ENCODE measurements around the gene RIF1. TPM values are rescaled to one million over a fixed set of nuclear protein-coding genes. Genes with fewer than 3 reads are reported as not detected.

RIF1 gene
- total RNA-seq, 1 experiment from 2014 or later, result 40.4 TPM

GRCh38 chr2:151438506-151438905, 28.8 kb downstream of the RIF1 start:
- Histone ChIP-seq H3K9me2 (replicated peaks; ENCODE audit: insufficient read depth, low read length) (no peaks in the 10 kb centered on the region), H3K27ac (ENCODE audit: low read length) (no peak overlapping the region), H3K36me3 (ENCODE audit: insufficient read depth, low read length) (peaks cover 48% of the 10 kb centered on the region), H3K4me2 (ENCODE audit: low read depth, low read length, poor library complexity, severe bottlenecking) (no peak overlapping the region), H2AFZ (ENCODE audit: low read length) (no peak overlapping the region), H4K20me1 (ENCODE audit: insufficient read depth, low read depth, low read length) (no peaks in the 10 kb centered on the region), H3K4me3 (ENCODE audit: low read length) (no peak overlapping the region), H3K9me3 (ENCODE audit: low read length) (no peaks in the 10 kb centered on the region), H3K4me1 (ENCODE audit: low read length) (no peaks in the 10 kb centered on the region), H3K27me3 (ENCODE audit: low read length) (no peaks in the 10 kb centered on the region), H3K9ac (ENCODE audit: low read length) (no peak overlapping the region), H3K79me2 (ENCODE audit: low read length) (peaks cover 7% of the 10 kb centered on the region; the same call in 1 of the 2 replicates)
- DNase-seq, result no peak

GRCh38 chr2:151439127-151439526, 29.4 kb downstream of the RIF1 start:
- H3K79me2 ChIP-seq (ENCODE audit: low read length), result peaks cover 9% of the 10 kb centered on the region; the same call in 1 of the 2 replicates

DNA sequence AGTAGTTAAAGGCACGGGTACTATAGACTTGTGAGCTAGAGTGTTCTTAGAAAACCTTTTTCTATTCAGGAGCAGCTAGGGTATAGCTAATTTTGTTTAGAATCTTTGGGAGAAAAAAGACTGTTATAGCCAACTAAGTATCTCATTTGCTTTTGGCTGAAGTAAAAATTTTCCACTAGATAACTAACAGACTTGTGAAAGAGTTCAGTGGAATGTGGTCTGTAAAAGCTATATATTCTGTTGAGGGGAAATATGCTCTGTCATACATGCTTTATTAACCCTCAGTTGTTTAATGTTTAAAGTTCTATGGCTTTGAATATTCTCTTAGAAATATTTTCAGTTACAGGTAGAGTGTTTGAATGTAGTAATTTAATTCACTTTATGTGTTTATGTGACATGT, 49.7 kb downstream of the RIF1 start:
- Histone ChIP-seq H2AFZ (ENCODE audit: low read length) (no peak overlapping the region), H3K4me2 (ENCODE audit: low read depth, low read length, poor library complexity, severe bottlenecking) (no peak overlapping the region), H3K79me2 (ENCODE audit: low read length) (peaks cover 15% of the 10 kb centered on the region), H4K20me1 (ENCODE audit: insufficient read depth, low read depth, low read length) (no peaks in the 10 kb centered on the region), H3K27ac (ENCODE audit: low read length) (no peak overlapping the region), H3K9me2 (replicated peaks; ENCODE audit: insufficient read depth, low read length) (no peaks in the 10 kb centered on the region), H3K4me1 (ENCODE audit: low read length) (no peaks in the 10 kb centered on the region), H3K36me3 (ENCODE audit: insufficient read depth, low read length) (peaks cover 69% of the 10 kb centered on the region), H3K9ac (ENCODE audit: low read length) (no peak overlapping the region), H3K9me3 (ENCODE audit: low read length) (no peaks in the 10 kb centered on the region), H3K27me3 (ENCODE audit: low read length) (no peaks in the 10 kb centered on the region), H3K4me3 (ENCODE audit: low read length) (no peak overlapping the region)
- DNase-seq, result no peak

More at GRCh38 chr2:151439127-151439526, 29.4 kb downstream of the RIF1 start:
- H3K4me1 ChIP-seq (ENCODE audit: low read length), result no peaks in the 10 kb centered on the region
- no peak overlapping the region for H3K4me2 ChIP-seq (ENCODE audit: low read depth, low read length, poor library complexity, severe bottlenecking)
- H3K27ac ChIP-seq (ENCODE audit: low read length), result no peak overlapping the region
- H3K9me3 ChIP-seq (ENCODE audit: low read length), result no peaks in the 10 kb centered on the region
- H3K27me3 ChIP-seq (ENCODE audit: low read length), result no peaks in the 10 kb centered on the region
- H3K4me3 ChIP-seq (ENCODE audit: low read length), result no peak overlapping the region
- no peak overlapping the region for H3K9ac ChIP-seq (ENCODE audit: low read length)
- H2AFZ ChIP-seq (ENCODE audit: low read length), result no peak overlapping the region
- peaks cover 54% of the 10 kb centered on the region for H3K36me3 ChIP-seq (ENCODE audit: insufficient read depth, low read length)
- no peaks in the 10 kb centered on the region for H3K9me2 ChIP-seq (replicated peaks; ENCODE audit: insufficient read depth, low read length)
- no peak for DNase-seq
- no peaks in the 10 kb centered on the region for H4K20me1 ChIP-seq (ENCODE audit: insufficient read depth, low read depth, low read length)

DNA sequence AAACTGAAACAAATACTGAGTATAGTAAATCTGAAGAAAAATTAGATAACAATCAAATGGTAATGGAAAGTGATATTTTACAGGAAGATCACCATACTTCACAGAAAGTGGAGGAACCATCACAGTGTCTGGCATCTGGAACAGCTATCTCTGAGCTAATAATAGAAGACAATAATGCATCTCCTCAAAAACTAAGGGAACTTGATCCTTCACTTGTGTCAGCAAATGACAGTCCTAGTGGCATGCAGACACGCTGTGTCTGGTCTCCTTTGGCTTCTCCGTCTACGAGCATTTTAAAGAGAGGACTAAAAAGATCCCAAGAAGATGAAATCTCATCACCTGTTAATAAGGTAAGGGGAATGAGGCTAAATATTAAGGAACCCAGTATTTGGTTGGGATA, 56.1 kb downstream of the RIF1 start:
- no peak overlapping the region for H3K27ac ChIP-seq (ENCODE audit: low read length)
- no peaks in the 10 kb centered on the region for H4K20me1 ChIP-seq (ENCODE audit: insufficient read depth, low read depth, low read length)
- H3K79me2 ChIP-seq (ENCODE audit: low read length), result peaks cover 31% of the 10 kb centered on the region
- no peak overlapping the region for H3K4me2 ChIP-seq (ENCODE audit: low read depth, low read length, poor library complexity, severe bottlenecking)
- no peaks in the 10 kb centered on the region for H3K4me1 ChIP-seq (ENCODE audit: low read length)
- H3K36me3 ChIP-seq (ENCODE audit: insufficient read depth, low read length), result peaks cover 78% of the 10 kb centered on the region
- H3K4me3 ChIP-seq (ENCODE audit: low read length), result no peak overlapping the region
- no peaks in the 10 kb centered on the region for H3K9me3 ChIP-seq (ENCODE audit: low read length)
- no peak overlapping the region for H2AFZ ChIP-seq (ENCODE audit: low read length)
- no peak for DNase-seq
- no peaks in the 10 kb centered on the region for H3K27me3 ChIP-seq (ENCODE audit: low read length)
- H3K9ac ChIP-seq (ENCODE audit: low read length), result no peak overlapping the region
- H3K9me2 ChIP-seq (replicated peaks; ENCODE audit: insufficient read depth, low read length), result no peaks in the 10 kb centered on the region

- Histone ChIP-seq H3K4me3 (ENCODE audit: low read length) (no peak overlapping the region), H3K36me3 (ENCODE audit: insufficient read depth, low read length) (peaks cover 75% of the 10 kb centered on the region), H4K20me1 (ENCODE audit: insufficient read depth, low read depth, low read length) (no peaks in the 10 kb centered on the region), H3K27me3 (ENCODE audit: low read length) (no peaks in the 10 kb centered on the region), H3K9me3 (ENCODE audit: low read length) (no peaks in the 10 kb centered on the region), H2AFZ (ENCODE audit: low read length) (no peak overlapping the region), H3K9ac (ENCODE audit: low read length) (no peak overlapping the region), H3K4me2 (ENCODE audit: low read depth, low read length, poor library complexity, severe bottlenecking) (no peak overlapping the region), H3K4me1 (ENCODE audit: low read length) (no peaks in the 10 kb centered on the region), H3K27ac (ENCODE audit: low read length) (no peak overlapping the region), H3K79me2 (ENCODE audit: low read length) (peaks cover 40% of the 10 kb centered on the region), H3K9me2 (replicated peaks; ENCODE audit: insufficient read depth, low read length) (no peaks in the 10 kb centered on the region)
- no peak for DNase-seq
Observed at GRCh38 chr2:151470556-151470955, 60.9 kb downstream of the RIF1 start.

DNA sequence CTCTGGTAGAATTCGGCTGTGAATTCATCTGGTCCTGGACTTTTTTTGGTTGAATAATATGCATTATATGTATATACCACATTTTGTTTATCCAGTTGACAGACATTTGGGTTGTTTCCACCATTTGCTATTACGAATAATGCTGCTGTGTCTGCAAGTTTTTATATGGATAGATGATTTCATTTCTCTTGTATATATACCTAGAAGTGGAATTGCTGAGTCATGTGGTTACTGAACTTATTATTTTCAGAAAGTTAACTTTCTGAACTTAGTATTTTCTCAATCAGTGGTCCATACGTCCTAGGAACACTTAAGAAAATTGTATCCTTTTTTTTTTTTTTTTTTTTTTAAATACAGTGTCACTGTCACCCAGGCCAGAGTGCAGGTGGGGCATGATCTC, 63.3 kb downstream of the RIF1 start:
- H3K9ac ChIP-seq (ENCODE audit: low read length), result no peak overlapping the region
- peaks cover 51% of the 10 kb centered on the region for H3K79me2 ChIP-seq (ENCODE audit: low read length)
- H3K27ac ChIP-seq (ENCODE audit: low read length), result no peak overlapping the region
- no peak for DNase-seq
- H3K27me3 ChIP-seq (ENCODE audit: low read length), result no peaks in the 10 kb centered on the region
- H3K9me3 ChIP-seq (ENCODE audit: low read length), result no peaks in the 10 kb centered on the region
- no peak overlapping the region for H2AFZ ChIP-seq (ENCODE audit: low read length)
- no peaks in the 10 kb centered on the region for H3K4me1 ChIP-seq (ENCODE audit: low read length)
- H3K36me3 ChIP-seq (ENCODE audit: insufficient read depth, low read length), result peaks cover 74% of the 10 kb centered on the region
- no peak overlapping the region for H3K4me2 ChIP-seq (ENCODE audit: low read depth, low read length, poor library complexity, severe bottlenecking)
- no peak overlapping the region for H3K4me3 ChIP-seq (ENCODE audit: low read length)
- H3K9me2 ChIP-seq (replicated peaks; ENCODE audit: insufficient read depth, low read length), result no peaks in the 10 kb centered on the region
- H4K20me1 ChIP-seq (ENCODE audit: insufficient read depth, low read depth, low read length), result no peaks in the 10 kb centered on the region

DNA sequence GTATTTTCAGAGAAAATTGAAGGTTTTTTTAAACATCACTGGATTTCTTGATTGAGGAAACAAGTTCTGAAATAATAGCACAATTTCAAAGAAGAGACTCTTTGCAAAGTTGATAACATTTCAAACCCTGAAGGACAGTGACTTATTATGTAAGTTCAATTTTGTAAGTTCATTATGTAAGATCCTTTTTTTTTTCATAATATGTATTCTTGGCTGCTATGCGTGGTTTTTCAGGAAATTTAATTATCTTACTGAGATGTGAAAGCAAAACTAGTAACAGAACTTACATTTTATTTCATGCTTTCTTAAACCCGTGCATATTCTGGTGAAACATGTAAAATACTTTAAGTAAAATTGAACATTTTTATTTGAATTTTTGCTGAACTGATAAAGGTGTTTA, 65.4 kb downstream of the RIF1 start:
- no peaks in the 10 kb centered on the region for H3K27me3 ChIP-seq (ENCODE audit: low read length)
- no peak overlapping the region for H3K9ac ChIP-seq (ENCODE audit: low read length)
- no peaks in the 10 kb centered on the region for H4K20me1 ChIP-seq (ENCODE audit: insufficient read depth, low read depth, low read length)
- peaks cover 60% of the 10 kb centered on the region for H3K36me3 ChIP-seq (ENCODE audit: insufficient read depth, low read length)
- no peak overlapping the region for H3K4me2 ChIP-seq (ENCODE audit: low read depth, low read length, poor library complexity, severe bottlenecking)
- no peaks in the 10 kb centered on the region for H3K4me1 ChIP-seq (ENCODE audit: low read length)
- no peak for DNase-seq
- no peak overlapping the region for H3K4me3 ChIP-seq (ENCODE audit: low read length)
- no peak overlapping the region for H3K27ac ChIP-seq (ENCODE audit: low read length)
- H2AFZ ChIP-seq (ENCODE audit: low read length), result no peak overlapping the region
- H3K9me3 ChIP-seq (ENCODE audit: low read length), result no peaks in the 10 kb centered on the region
- H3K9me2 ChIP-seq (replicated peaks; ENCODE audit: insufficient read depth, low read length), result no peaks in the 10 kb centered on the region
- peaks cover 54% of the 10 kb centered on the region for H3K79me2 ChIP-seq (ENCODE audit: low read length)

GRCh38 chr2:151476287-151476686, 66.6 kb downstream of the RIF1 start:
- Histone ChIP-seq H3K4me1 (ENCODE audit: low read length) (no peaks in the 10 kb centered on the region), H3K36me3 (ENCODE audit: insufficient read depth, low read length) (peaks cover 61% of the 10 kb centered on the region), H3K9ac (ENCODE audit: low read length) (no peak overlapping the region), H2AFZ (ENCODE audit: low read length) (no peak overlapping the region), H3K27me3 (ENCODE audit: low read length) (no peaks in the 10 kb centered on the region), H3K79me2 (ENCODE audit: low read length) (peaks cover 48% of the 10 kb centered on the region), H3K9me3 (ENCODE audit: low read length) (no peaks in the 10 kb centered on the region), H3K4me2 (ENCODE audit: low read depth, low read length, poor library complexity, severe bottlenecking) (no peak overlapping the region), H4K20me1 (ENCODE audit: insufficient read depth, low read depth, low read length) (no peaks in the 10 kb centered on the region), H3K4me3 (ENCODE audit: low read length) (no peak overlapping the region), H3K27ac (ENCODE audit: low read length) (no peak overlapping the region), H3K9me2 (replicated peaks; ENCODE audit: insufficient read depth, low read length) (no peaks in the 10 kb centered on the region)
- DNase-seq, result no peak

GRCh38 chr2:151478011-151478410, 68.3 kb downstream of the RIF1 start:
- Histone ChIP-seq H3K36me3 (ENCODE audit: insufficient read depth, low read length) (peaks cover 72% of the 10 kb centered on the region), H3K9me2 (replicated peaks; ENCODE audit: insufficient read depth, low read length) (no peaks in the 10 kb centered on the region), H3K27me3 (ENCODE audit: low read length) (no peaks in the 10 kb centered on the region), H3K9me3 (ENCODE audit: low read length) (no peaks in the 10 kb centered on the region), H2AFZ (ENCODE audit: low read length) (no peak overlapping the region), H3K4me1 (ENCODE audit: low read length) (no peaks in the 10 kb centered on the region), H3K4me2 (ENCODE audit: low read depth, low read length, poor library complexity, severe bottlenecking) (no peak overlapping the region), H3K27ac (ENCODE audit: low read length) (no peak overlapping the region), H3K79me2 (ENCODE audit: low read length) (peaks cover 48% of the 10 kb centered on the region), H4K20me1 (ENCODE audit: insufficient read depth, low read depth, low read length) (no peaks in the 10 kb centered on the region), H3K4me3 (ENCODE audit: low read length) (no peak overlapping the region), H3K9ac (ENCODE audit: low read length) (no peak overlapping the region)
- no peak for DNase-seq

Data from Karpas-422 (cell line).